Gastroesophageal sphincter (tissue), 4 donors: Measurements from ENCODE around the gene THBS4. TPM values are rescaled to one million over a fixed set of nuclear protein-coding genes. Genes with fewer than 3 reads are reported as not detected.

Experiments
- ATAC-seq: fragments of 150-250 bp; one replicate; pipeline ENCODE4 v1.9.1; 2016; ENCODE audit warnings: mild to moderate bottlenecking, moderate library complexity
- H3K27ac ChIP-seq, 4 donors: fragments of 200-600 bp; sonication (generic) in 3 of 4; 1 replicate in 3 of 4; 2 replicates in 1 of 4; pipeline ENCODE4 v1.5.1; 2016 to 2019
- H3K27me3 ChIP-seq: fragments of 200-600 bp; sonication (generic); one replicate; pipeline ENCODE4 v1.5.1; 2019
- H3K36me3 ChIP-seq, 2 donors: fragments of 200-600 bp; sonication (generic); one replicate each; pipeline ENCODE4 v1.5.1; 2019; ENCODE audit warnings: control low read depth in 1 of 2
- H3K4me1 ChIP-seq, 3 donors: fragments of 200-600 bp; sonication (generic); 1 replicate in 2 of 3; 2 replicates in 1 of 3; pipeline ENCODE4 v1.5.1; 2016 to 2019; ENCODE audit warnings: control low read depth in 2 of 3
- H3K4me3 ChIP-seq, 2 donors: fragments of 200-600 bp; sonication (generic); one replicate each; pipeline ENCODE4 v1.5.1; 2019; ENCODE audit warnings: mild to moderate bottlenecking in 1 of 2, moderate library complexity in 1 of 2
- H3K9me3 ChIP-seq, 3 donors: fragments of 200-600 bp; sonication (generic); one replicate each; pipeline ENCODE4 v1.5.1; 2017 to 2019; ENCODE audit warnings: control low read depth in 2 of 3
- EP300 ChIP-seq: sonication (generic); formaldehyde crosslinking; IDR thresholded peaks from one replicate; pipeline ENCODE4 v1.6.1; 2017; ENCODE audit warnings: antibody characterized with exemption, mild to moderate bottlenecking
- POLR2A ChIP-seq, 2 donors: fragments of 450-650 bp; IDR thresholded peaks; one replicate each; pipeline ENCODE4 v1.6.1; 2017; ENCODE audit warnings: antibody characterized with exemption in 2 of 2, mild to moderate bottlenecking in 2 of 2, moderate library complexity in 1 of 2
- POLR2AphosphoS5 ChIP-seq: sonication (generic); formaldehyde crosslinking; IDR thresholded peaks from one replicate; pipeline ENCODE4 v1.6.1; 2017; ENCODE audit warnings: antibody characterized with exemption
- WGBS, 2 donors: methylation state at CpG; one replicate each; pipeline ENCODE4 v1.1.5; 2018; ENCODE audit warnings: low coverage in 1 of 2; 5-methylcytosine and 5-hydroxymethylcytosine counted together
- total RNA-seq, 4 donors: library from RNA; depleted of rRNA; stranded (reverse); fragments of >200 nt; gene quantifications; one replicate each; pipeline ENCODE4 v1.1.0, GENCODE V29; 2016
- TF ChIP-seq, protein P1 (sequence below), 4 experiments: fragments of 200-600 bp in 2 of 4; fragments of 450-650 bp in 2 of 4; sonication (generic) in 1 of 4; IDR thresholded peaks; one replicate each; pipeline ENCODE4 v1.5.1; 2017 to 2019; ENCODE audit warnings: antibody characterized with exemption in 4 of 4, mild to moderate bottlenecking in 2 of 4, moderate library complexity in 2 of 4

The THBS4 gene
- total RNA-seq, 4 donors from 2014 or later: 18.6 to 82.8 (median 29.2) TPM

GRCh38 chr5:80054682-80055081 lies 19.5 kb downstream of the THBS4 start:
- H3K27me3 ChIP-seq: peaks cover 5% of the 10 kb centered on the region
- TF ChIP-seq POLR2AphosphoS5 (no peak), EP300 (no peak)
- TF ChIP-seq, protein P1, sequence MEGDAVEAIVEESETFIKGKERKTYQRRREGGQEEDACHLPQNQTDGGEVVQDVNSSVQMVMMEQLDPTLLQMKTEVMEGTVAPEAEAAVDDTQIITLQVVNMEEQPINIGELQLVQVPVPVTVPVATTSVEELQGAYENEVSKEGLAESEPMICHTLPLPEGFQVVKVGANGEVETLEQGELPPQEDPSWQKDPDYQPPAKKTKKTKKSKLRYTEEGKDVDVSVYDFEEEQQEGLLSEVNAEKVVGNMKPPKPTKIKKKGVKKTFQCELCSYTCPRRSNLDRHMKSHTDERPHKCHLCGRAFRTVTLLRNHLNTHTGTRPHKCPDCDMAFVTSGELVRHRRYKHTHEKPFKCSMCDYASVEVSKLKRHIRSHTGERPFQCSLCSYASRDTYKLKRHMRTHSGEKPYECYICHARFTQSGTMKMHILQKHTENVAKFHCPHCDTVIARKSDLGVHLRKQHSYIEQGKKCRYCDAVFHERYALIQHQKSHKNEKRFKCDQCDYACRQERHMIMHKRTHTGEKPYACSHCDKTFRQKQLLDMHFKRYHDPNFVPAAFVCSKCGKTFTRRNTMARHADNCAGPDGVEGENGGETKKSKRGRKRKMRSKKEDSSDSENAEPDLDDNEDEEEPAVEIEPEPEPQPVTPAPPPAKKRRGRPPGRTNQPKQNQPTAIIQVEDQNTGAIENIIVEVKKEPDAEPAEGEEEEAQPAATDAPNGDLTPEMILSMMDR (IDR thresholded peaks at IDR 0.05): no peak
- H3K27ac ChIP-seq: no peak overlapping the region
- H3K4me3 ChIP-seq: no peak overlapping the region
- WGBS, 2 donors: 78 to 96% methylated on average over 3 to 5 of the region's 5 CpGs
- H3K9me3 ChIP-seq: no peaks in the 10 kb centered on the region
- H3K4me1 ChIP-seq: no peaks in the 10 kb centered on the region
- no peak for ATAC-seq
- H3K36me3 ChIP-seq: no peaks in the 10 kb centered on the region

DNA sequence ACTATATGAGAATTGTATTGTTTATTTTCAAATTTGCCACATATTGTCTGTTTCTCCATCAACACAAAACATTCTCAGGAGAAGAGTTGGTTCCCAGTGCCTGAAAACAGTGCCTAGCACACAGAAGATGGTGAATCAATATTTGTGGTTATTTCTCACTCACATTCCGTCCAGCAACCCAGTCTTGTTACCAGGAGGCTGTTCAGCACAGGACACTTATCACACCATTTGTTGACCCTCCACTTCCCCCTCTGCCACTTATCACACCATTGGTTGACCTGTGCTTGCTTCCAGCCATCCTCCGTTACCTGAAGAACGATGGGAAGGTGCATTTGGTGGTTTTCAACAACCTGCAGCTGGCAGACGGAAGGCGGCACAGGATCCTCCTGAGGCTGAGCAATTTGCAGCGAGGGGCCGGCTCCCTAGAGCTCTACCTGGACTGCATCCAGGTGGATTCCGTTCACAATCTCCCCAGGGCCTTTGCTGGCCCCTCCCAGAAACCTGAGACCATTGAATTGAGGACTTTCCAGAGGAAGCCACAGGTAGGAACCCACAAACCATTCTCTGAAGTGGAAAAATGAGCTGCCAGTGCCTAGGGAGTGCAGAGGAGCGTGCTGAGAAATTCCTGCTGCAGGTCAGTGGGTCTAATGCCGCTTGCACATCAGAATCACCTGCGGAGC lies 20.5 kb downstream of the THBS4 start:
- no peak overlapping the region for H3K27ac ChIP-seq
- H3K36me3 ChIP-seq: no peaks in the 10 kb centered on the region
- WGBS, 2 donors: 50 to 57% methylated on average over 2 to 7 of the region's 11 CpGs
- H3K9me3 ChIP-seq: no peaks in the 10 kb centered on the region
- TF ChIP-seq EP300 (no peak), POLR2AphosphoS5 (no peak), POLR2A (IDR thresholded peaks at IDR 0.05) (no peak)
- TF ChIP-seq, protein P1 (IDR thresholded peaks at IDR 0.05): no peak
- ATAC-seq: no peak
- no peaks in the 10 kb centered on the region for H3K4me1 ChIP-seq
- no peaks in the 10 kb centered on the region for H3K27me3 ChIP-seq
- H3K4me3 ChIP-seq: no peak overlapping the region

DNA sequence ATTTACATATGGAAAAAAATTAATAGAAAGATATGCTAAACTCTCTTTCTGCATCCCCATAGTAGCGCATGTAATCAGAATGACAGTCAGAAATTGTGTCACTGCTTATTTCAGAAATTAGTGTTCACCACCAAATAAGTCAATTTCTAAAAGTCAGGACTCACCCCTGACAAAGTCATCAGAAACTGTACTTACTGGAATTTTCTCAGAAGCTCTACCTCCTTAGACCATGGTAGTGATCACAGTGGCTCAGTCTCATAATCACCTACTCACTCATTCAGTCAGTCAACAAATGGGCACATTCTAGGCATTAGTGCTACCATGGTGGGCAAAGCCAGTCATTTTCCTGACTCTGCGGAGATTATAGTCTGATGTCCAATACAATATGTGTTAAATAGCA lies 22.0 kb downstream of the THBS4 start:
- no peak for TF ChIP-seq POLR2A (IDR thresholded peaks at IDR 0.05)
- TF ChIP-seq, protein P1 (IDR thresholded peaks at IDR 0.05): no peak
- no peak for TF ChIP-seq EP300
- TF ChIP-seq POLR2AphosphoS5: no peak

GRCh38 chr5:80057921-80058320 lies 22.8 kb downstream of the THBS4 start:
- H3K27ac ChIP-seq: no peak overlapping the region
- H3K4me1 ChIP-seq: no peaks in the 10 kb centered on the region
- no peak for ATAC-seq
- H3K36me3 ChIP-seq: no peaks in the 10 kb centered on the region
- 79 to 87% methylated on average over 2 of the region's 2 CpGs for WGBS, 2 donors
- H3K27me3 ChIP-seq: no peaks in the 10 kb centered on the region
- no peaks in the 10 kb centered on the region for H3K9me3 ChIP-seq
- no peak for TF ChIP-seq POLR2A (IDR thresholded peaks at IDR 0.05)
- TF ChIP-seq EP300: no peak
- TF ChIP-seq, protein P1 (IDR thresholded peaks at IDR 0.05): no peak
- TF ChIP-seq POLR2AphosphoS5: no peak
- H3K4me3 ChIP-seq: no peak overlapping the region

More for the DNA sequence above, 22.0 kb downstream of the THBS4 start:
- H3K36me3 ChIP-seq: no peaks in the 10 kb centered on the region
- ATAC-seq: no peak
- H3K9me3 ChIP-seq: no peaks in the 10 kb centered on the region
- no peaks in the 10 kb centered on the region for H3K27me3 ChIP-seq
- 97 to 100% methylated on average over 2 of the region's 2 CpGs for WGBS, 2 donors
- no peak overlapping the region for H3K27ac ChIP-seq
- no peaks in the 10 kb centered on the region for H3K4me1 ChIP-seq
- H3K4me3 ChIP-seq: no peak overlapping the region

GRCh38 chr5:80059354-80059980 lies 24.3 kb downstream of the THBS4 start:
- WGBS, 2 donors: 94 to 98% methylated on average over 5 to 13 of the region's 18 CpGs
- H3K9me3 ChIP-seq: no peaks in the 10 kb centered on the region
- H3K36me3 ChIP-seq: no peaks in the 10 kb centered on the region
- no peaks in the 10 kb centered on the region for H3K27me3 ChIP-seq
- no peaks in the 10 kb centered on the region for H3K4me1 ChIP-seq
- TF ChIP-seq, protein P1 (IDR thresholded peaks at IDR 0.05): no peak
- no peak for TF ChIP-seq EP300
- TF ChIP-seq POLR2AphosphoS5: no peak
- TF ChIP-seq POLR2A (IDR thresholded peaks at IDR 0.05): no peak
- H3K4me3 ChIP-seq: no peak overlapping the region
- ATAC-seq: no peak
- no peak overlapping the region for H3K27ac ChIP-seq
